Natural killer cell treated with Interleukin-12 subunit alpha and Interleukin-12 subunit beta and Interleukin-15 and Interleukin-18, amount 100 ng/mL, for 72 hours (primary cell): ENCODE measurements around the gene LHB. TPM values are rescaled to one million over a fixed set of nuclear protein-coding genes. Genes with fewer than 3 reads are reported as not detected.

Experiments
- ATAC-seq, 2 donors: fragments of 150-1000 bp; cut with Tn5 transposase in 1 of 2; sonication (Bioruptor Pico), chemical (Tn5 transposase) in 1 of 2; 2 replicates each; pipeline ENCODE4 v1.10.0; 2021
- DNase-seq: peaks from one replicate; pipeline ENCODE4 v3.0.0; 2022; ENCODE audit warnings: low spot score
- H3K27ac Mint-ChIP-seq, 2 donors: 1 replicate in 1 of 2; 2 replicates in 1 of 2; pipeline ENCODE4 v1.8.0; 2022; ENCODE audit warnings: mixed read lengths in 2 of 2, mild to moderate bottlenecking in 1 of 2, moderate library complexity in 1 of 2
- H3K27me3 Mint-ChIP-seq, 2 donors: 1 replicate in 1 of 2; 2 replicates in 1 of 2; pipeline ENCODE4 v1.8.0; 2022; ENCODE audit warnings: mixed read lengths in 2 of 2
- H3K36me3 Mint-ChIP-seq: one replicate; pipeline ENCODE4 v1.8.0; 2022; ENCODE audit warnings: mixed read lengths
- H3K4me1 Mint-ChIP-seq, 2 donors: 1 replicate in 1 of 2; 2 replicates in 1 of 2; pipeline ENCODE4 v1.8.0; 2022; ENCODE audit warnings: low read depth in 2 of 2, mixed read lengths in 2 of 2, mild to moderate bottlenecking in 1 of 2
- H3K4me3 Mint-ChIP-seq: one replicate; pipeline ENCODE4 v1.8.0; 2022; ENCODE audit warnings: mixed read lengths
- H3K9me3 Mint-ChIP-seq: 2 replicates; pipeline ENCODE4 v1.8.0; 2022; ENCODE audit warnings: mixed read lengths
- total RNA-seq, 2 donors: library from RNA; stranded (reverse); gene quantifications; one replicate each; pipeline ENCODE4 v1.2.3, GENCODE V29; 2022

Gene LHB
- total RNA-seq, 2 donors from 2014 or later, result not detected

- no peaks in the 10 kb centered on the region for H3K9me3 Mint-ChIP-seq
- peaks cover 0 to 7% of the 10 kb centered on the region in 2 donors for H3K4me1 Mint-ChIP-seq
- H3K27me3 Mint-ChIP-seq, result no peaks in the 10 kb centered on the region
- H3K36me3 Mint-ChIP-seq, result no peaks in the 10 kb centered on the region
- no peak overlapping the region for H3K4me3 Mint-ChIP-seq
- DNase-seq (no peak), ATAC-seq (no peak)
- no peak overlapping the region for H3K27ac Mint-ChIP-seq
Observed at GRCh38 chr19:49011194-49011593, 5.7 kb downstream of the LHB start.

GRCh38 chr19:49010453-49010852 lies 6.4 kb downstream of the LHB start:
- Mint-ChIP-seq H3K9me3 (no peaks in the 10 kb centered on the region), H3K4me3 (no peak overlapping the region), H3K27ac (no peak overlapping the region), H3K27me3 (no peaks in the 10 kb centered on the region), H3K4me1 (peaks cover 0 to 4% of the 10 kb centered on the region in 2 donors), H3K36me3 (no peaks in the 10 kb centered on the region)
- DNase-seq (no peak), ATAC-seq (no peak)

GRCh38 chr19:49009828-49010227 lies 7.1 kb downstream of the LHB start:
- Mint-ChIP-seq H3K9me3 (no peaks in the 10 kb centered on the region), H3K36me3 (no peaks in the 10 kb centered on the region), H3K27me3 (no peaks in the 10 kb centered on the region), H3K27ac (no peak overlapping the region), H3K4me1 (peaks cover 0 to 4% of the 10 kb centered on the region in 2 donors), H3K4me3 (no peak overlapping the region)
- DNase-seq, result no peak
- ATAC-seq, result no peak

- Mint-ChIP-seq H3K27me3 (no peaks in the 10 kb centered on the region), H3K4me3 (no peak overlapping the region), H3K27ac (no peak overlapping the region), H3K36me3 (no peaks in the 10 kb centered on the region), H3K9me3 (no peaks in the 10 kb centered on the region), H3K4me1 (peaks cover 0 to 4% of the 10 kb centered on the region in 2 donors)
- ATAC-seq (peak in 1 of 2 donors; percentile 42), DNase-seq (no peak)
Observed at GRCh38 chr19:49006905-49007304, 10.0 kb downstream of the LHB start.

- H3K4me1 Mint-ChIP-seq, result no peaks in the 10 kb centered on the region
- H3K9me3 Mint-ChIP-seq, result no peaks in the 10 kb centered on the region
- DNase-seq (no peak), ATAC-seq (no peak)
- H3K27me3 Mint-ChIP-seq, result no peaks in the 10 kb centered on the region
- H3K36me3 Mint-ChIP-seq, result no peaks in the 10 kb centered on the region
- H3K4me3 Mint-ChIP-seq, result no peak overlapping the region
- H3K27ac Mint-ChIP-seq, result no peak overlapping the region
Observed at GRCh38 chr19:49004964-49005614, 11.8 kb downstream of the LHB start.

- Mint-ChIP-seq H3K4me1 (peaks cover 0 to 6% of the 10 kb centered on the region in 2 donors), H3K4me3 (no peak overlapping the region), H3K27ac (no peak overlapping the region), H3K9me3 (no peaks in the 10 kb centered on the region), H3K27me3 (no peaks in the 10 kb centered on the region), H3K36me3 (no peaks in the 10 kb centered on the region)
- DNase-seq (no peak), ATAC-seq (no peak)
Observed at GRCh38 chr19:49004133-49004532, 12.8 kb downstream of the LHB start.

GRCh38 chr19:48999481-49000325 lies 17.2 kb downstream of the LHB start:
- ATAC-seq (peak; percentile 77 to 78), DNase-seq (peak; percentile 77)
- H3K27me3 Mint-ChIP-seq, result no peaks in the 10 kb centered on the region
- no peak overlapping the region for H3K27ac Mint-ChIP-seq
- H3K36me3 Mint-ChIP-seq, result no peaks in the 10 kb centered on the region
- H3K9me3 Mint-ChIP-seq, result no peaks in the 10 kb centered on the region
- H3K4me3 Mint-ChIP-seq, result no peak overlapping the region
- H3K4me1 Mint-ChIP-seq, result peaks cover 7 to 22% of the 10 kb centered on the region in 2 donors

- DNase-seq, result no peak
- H3K36me3 Mint-ChIP-seq, result no peaks in the 10 kb centered on the region
- peaks cover 18 to 28% of the 10 kb centered on the region in 2 donors for H3K4me1 Mint-ChIP-seq
- no peak for ATAC-seq
- H3K9me3 Mint-ChIP-seq, result no peaks in the 10 kb centered on the region
- H3K4me3 Mint-ChIP-seq, result no peak overlapping the region
- H3K27ac Mint-ChIP-seq, result no peak overlapping the region
- no peaks in the 10 kb centered on the region for H3K27me3 Mint-ChIP-seq
Observed at GRCh38 chr19:48997972-48998371, 18.9 kb downstream of the LHB start.

- Mint-ChIP-seq H3K4me1 (peaks cover 34 to 42% of the 10 kb centered on the region in 2 donors), H3K4me3 (peak overlapping the region; percentile 99), H3K27me3 (no peaks in the 10 kb centered on the region), H3K9me3 (no peaks in the 10 kb centered on the region), H3K36me3 (peaks cover 4% of the 10 kb centered on the region), H3K27ac (peak overlapping the region; percentile 95 to 96)
- DNase-seq, result no peak
- ATAC-seq, result no peak
Observed at GRCh38 chr19:48994035-48994386, 22.9 kb downstream of the LHB start.

- DNase-seq (peak; percentile 100), ATAC-seq (peak; percentile 95 to 96)
- H3K9me3 Mint-ChIP-seq, result no peaks in the 10 kb centered on the region
- peaks cover 34 to 42% of the 10 kb centered on the region in 2 donors for H3K4me1 Mint-ChIP-seq
- peak within 1 kb of the TSS; percentile 95 to 96 for H3K27ac Mint-ChIP-seq
- peak within 1 kb of the TSS; percentile 99 for H3K4me3 Mint-ChIP-seq
- H3K36me3 Mint-ChIP-seq, result peaks cover 4% of the 10 kb centered on the region
- H3K27me3 Mint-ChIP-seq, result no peaks in the 10 kb centered on the region
Observed at GRCh38 chr19:48993175-48994034, 23.5 kb downstream of the LHB start, which contains the start of the genes GYS1 and RUVBL2. Gene GYS1, minus strand, starts transcription at chr19:48993309. Its CDS starts 197 bp downstream, at chr19:48993112. Gene RUVBL2, plus strand, starts transcription at chr19:48993887. Its CDS starts 25 bp downstream, at chr19:48993912.

GRCh38 chr19:48992581-48993174 lies 24.2 kb downstream of the LHB start:
- DNase-seq (peak; percentile 63), ATAC-seq (no peak)
- Mint-ChIP-seq H3K27ac (peak overlapping the region; percentile 95 to 96), H3K4me3 (peak overlapping the region; percentile 99), H3K27me3 (no peaks in the 10 kb centered on the region), H3K9me3 (no peaks in the 10 kb centered on the region), H3K36me3 (peaks cover 8% of the 10 kb centered on the region), H3K4me1 (peaks cover 34 to 41% of the 10 kb centered on the region in 2 donors)

- Mint-ChIP-seq H3K9me3 (no peaks in the 10 kb centered on the region), H3K4me3 (peak overlapping the region; percentile 99), H3K27ac (peak overlapping the region; percentile 95 to 96), H3K36me3 (peaks cover 8% of the 10 kb centered on the region), H3K27me3 (no peaks in the 10 kb centered on the region), H3K4me1 (peaks cover 34 to 38% of the 10 kb centered on the region in 2 donors)
- DNase-seq (no peak), ATAC-seq (no peak)
Observed at GRCh38 chr19:48991873-48992580, 24.9 kb downstream of the LHB start.
